Superior temporal gyrus (tissue), 1 donor: ENCODE data around the gene FIGNL2.
"Not testable (repeated sequence)": the region's sequence is repeated elsewhere in the genome, so short reads cannot be mapped to it uniquely, and the experiment has no call there.

Source experiments
- DNase-seq: peaks from one replicate; pipeline ENCODE4 v3.0.0-alpha.2; 2016; ENCODE audit errors: extremely low spot score

FIGNL2 gene

DNA sequence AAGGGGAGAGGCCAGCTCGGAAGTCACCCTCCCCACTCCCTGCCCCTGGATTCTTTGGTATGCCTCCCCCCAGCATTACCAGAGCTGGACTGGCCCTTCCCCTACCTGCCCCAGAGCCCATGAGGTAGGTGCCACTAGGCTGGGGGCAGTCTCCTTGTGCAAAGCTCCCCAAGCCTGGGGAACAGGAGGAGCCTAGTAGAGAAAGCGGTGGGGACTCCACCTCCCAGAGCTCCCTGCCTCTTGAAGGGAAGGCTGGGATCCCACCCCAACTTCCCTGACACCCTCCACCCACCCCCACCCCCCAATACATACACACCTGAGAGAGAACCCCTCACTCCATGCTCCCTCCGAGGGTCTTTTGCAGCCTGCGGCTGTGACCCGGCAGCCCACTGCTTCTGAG is 30.4 kb downstream of the FIGNL2 start:
- DNase-seq: no peak

DNA sequence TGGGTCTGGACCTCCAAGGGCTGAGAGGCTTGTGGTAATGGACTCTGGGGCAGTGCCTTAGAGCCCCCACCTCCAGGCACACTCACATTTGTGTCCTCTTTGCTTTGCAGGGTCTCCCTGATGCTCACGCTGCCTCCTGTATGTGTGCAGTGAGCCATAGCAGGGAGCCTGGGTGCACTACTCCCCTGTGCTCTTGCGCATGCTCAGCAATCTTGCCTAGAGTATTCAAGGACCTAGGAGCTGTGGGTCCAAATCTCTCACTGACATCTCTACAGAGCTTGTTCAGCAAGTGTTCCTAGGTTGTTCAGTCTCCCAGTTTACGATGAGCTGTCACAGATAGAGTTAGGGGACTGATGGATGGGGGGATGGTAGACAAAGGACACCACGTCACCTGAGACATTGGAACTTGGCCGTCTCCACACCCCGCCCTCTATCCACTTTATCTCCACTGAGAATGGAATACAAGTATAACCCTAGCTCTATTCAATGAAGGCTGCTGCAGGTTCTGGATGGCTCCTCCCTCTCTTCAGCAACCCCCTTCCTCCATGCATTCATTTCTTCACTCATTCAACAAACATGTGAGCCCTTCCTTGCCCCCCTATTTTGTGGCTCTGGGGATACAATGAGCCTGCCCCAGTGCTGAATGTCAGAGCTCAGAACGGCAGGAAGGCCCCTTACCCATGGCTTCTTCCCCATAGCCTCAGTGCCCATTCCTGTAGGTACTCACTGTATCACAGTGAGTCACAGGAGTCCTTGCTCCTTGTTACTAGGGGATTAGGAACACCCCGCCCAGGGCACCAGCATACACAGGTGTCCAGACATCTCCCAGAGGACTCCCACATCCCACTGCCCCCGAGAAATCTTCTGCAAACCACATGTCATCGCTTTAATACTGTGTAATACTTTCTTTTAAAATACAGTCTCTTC is 31.2 kb downstream of the FIGNL2 start:
- DNase-seq: peak; percentile 25

DNA sequence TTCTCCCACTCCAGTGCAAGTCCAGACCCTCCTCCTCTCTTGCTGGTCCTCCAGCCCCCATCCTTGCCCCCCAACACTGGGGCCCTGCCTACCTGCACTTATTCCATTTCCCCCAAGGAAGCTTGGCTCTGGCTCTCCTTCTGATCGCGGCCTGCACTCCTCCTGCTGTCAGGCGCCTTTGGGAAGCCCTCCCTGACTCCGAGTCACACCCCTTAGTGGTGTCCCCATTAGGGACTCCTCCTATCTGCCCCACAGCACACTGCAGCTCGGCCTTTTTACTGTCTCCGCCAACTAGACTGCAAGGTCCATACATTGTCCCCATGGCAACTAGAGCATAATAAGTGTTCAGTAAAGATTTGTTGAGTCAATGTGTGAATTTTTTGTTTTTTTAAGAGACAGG is 32.9 kb downstream of the FIGNL2 start:
- DNase-seq: no peak

DNA sequence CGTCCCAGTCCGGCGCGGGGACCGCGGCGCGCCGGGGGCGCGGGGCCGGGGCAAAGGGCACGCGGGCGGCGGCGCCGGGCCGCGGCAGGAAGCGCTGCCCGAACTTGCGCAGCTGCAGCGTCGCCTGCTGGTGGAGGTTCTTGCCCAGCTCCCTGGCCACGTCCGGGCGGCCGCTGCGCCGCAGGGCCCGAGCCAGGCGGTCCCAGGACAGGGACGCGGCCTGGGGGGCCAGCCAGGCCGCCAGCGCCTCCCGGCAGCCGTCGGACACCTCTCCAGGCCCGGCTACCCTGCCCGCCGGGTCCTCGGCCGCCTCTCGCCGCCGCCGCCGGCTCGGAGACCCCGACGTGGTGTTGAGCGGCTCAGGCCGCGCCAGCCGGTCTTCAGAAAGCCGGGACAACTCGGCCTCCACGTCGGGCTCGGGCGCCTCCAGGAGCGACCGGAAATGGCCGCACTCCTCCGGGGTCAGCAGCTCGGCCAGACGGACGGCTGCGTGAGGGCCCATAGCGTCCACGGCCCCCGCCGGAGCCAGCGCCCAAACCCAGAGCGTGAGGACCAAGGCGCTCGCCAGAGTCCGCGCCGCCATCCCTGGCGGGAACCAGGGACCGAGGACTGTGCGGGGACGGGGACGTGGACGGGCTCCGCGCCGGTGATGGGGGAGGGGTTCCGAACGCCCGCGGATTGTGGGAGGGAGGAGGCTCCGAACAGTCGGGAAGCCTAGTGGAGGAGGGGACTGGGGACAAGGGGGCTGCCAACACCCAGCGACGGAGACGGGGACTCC is 34.0 kb downstream of the FIGNL2 start:
- DNase-seq: peak; percentile 64

DNA sequence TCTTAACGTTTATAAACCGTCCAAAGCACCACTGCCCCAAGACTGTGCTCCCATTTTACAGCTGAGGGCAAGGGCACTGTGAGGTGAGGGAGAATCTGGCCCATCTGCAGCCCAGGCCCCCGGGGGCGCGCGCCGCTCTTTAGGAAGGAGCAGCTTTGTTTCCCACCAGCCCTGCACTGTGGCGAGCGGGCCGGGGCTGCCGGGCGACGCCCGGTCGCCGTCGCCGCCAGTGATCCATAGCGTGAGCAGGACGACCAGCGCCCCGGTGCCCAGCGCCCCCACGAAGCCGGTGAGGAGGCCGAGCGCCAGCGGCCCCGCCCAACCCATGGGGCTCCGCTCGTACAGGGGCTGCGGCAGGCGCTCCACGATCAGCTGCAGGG is 34.6 kb downstream of the FIGNL2 start:
- DNase-seq: no peak

DNA sequence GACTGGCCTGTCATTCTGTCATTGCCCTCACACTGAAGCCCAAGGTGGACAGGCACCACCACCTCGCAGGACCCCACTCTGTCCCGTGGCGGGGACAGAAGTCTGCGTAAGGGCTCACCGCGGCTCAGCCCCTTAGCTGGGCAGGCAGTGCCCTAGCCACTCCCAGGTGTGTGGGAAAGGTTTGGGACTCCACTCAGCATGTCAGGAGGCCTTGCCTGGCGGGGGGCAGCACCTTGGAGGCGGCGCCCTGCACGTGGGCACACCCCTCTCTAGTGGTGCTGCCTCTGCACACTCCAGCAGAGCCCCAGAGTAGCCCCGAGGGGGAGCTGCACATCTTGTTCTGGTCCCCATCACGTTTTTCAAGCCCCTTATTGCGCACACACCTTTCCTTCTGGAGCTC is 35.6 kb downstream of the FIGNL2 start:
- DNase-seq: no peak

DNA sequence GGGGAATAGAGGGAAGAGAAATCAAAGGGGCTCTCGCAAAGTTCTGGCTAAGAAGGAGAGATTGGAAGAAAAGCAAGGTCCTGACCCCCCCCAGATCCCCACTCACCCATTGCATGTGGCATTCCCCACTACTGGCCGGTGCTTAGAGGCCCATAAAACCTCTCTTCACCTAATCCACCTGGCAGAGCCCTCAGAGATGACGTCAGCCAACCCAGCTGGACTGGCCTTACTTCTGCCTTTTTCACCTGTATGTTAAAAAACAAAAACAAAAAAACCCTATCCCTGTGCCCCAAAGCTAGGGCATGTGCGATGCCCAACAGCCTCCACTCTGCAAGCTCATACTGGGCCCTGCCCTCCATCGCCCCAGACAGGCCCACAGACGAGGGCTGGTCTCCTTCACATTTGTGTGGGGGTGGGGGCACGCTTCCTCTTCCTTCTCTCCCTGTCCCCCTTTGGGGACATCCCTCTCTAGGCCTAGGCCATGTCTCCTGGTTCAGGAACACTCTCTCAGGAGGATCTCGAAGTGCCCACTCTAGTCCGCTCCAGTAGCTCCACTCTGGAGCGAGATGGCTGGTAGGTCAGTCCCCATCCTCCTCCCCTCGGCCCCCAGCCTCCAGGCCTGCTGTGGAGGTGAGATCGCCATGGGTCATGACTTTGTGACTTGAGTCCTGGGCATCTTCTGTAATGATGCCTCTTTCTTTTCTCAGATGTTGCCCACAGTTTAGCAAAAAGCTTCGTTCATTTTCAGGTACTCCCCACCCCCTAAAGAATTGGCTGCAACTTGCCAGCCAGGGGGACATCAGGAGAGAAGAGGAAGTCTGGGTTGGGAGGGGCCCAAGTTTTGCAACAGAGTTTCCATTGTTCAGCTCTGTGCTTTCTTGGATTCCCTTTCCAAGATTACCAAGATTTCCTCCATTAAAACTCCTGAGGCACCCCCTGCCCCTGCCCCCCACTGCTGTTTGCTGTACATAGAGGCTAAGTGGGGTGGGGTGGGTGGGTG is 37.0 kb downstream of the FIGNL2 start:
- no peak for DNase-seq

DNA sequence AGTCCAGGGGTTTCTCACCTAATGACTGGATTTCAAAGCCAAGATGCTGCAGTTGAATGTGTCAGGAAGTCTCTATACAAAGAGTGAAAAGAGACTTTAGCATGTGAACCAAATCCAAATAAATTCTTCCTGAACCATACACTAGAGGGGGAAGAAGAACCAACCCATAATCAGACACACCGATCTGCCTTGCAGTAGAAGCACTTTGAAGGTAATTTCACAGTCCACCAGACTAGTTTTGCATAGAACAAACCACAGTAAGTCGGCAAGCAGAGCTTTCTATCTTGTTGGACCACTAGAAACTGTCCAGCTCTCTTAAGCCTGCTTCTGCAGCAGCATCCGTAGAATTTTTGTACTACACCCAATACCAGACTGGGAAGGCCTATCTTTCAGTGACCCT is 39.3 kb downstream of the FIGNL2 start:
- DNase-seq: no peak

DNA sequence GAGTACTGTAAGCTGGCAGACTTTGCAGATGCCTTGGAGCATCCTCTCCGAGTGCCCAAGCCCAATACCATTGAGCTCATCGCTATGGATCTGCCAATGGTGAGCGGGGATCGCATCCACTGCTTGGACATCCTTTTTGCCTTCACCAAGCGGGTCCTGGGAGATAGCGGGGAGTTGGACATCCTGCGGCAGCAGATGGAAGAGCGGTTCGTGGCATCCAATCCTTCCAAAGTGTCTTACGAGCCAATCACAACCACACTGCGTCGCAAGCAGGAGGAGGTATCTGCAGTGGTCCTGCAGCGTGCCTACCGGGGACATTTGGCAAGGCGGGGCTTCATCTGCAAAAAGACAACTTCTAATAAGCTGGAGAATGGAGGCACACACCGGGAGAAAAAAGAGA is 41.6 kb downstream of the FIGNL2 start:
- DNase-seq: no peak

DNA sequence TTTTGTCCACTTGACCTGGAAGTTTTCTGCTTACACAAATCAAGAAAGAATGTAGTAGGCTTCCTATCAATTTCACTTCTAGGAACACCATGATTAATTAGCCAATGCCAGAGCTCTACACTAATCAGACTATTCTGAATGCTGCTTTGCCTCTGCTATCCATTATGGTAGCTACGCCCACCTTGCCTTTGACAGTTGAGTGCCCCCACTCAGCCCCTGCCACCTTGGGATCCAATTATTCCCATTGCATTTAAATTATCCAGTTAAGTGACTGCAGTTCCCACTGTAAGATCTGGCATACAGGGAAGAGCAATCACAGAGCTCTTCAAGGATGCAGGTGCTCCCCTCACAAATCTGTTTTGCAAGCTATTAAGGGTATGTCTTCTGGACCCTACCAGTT is 47.5 kb downstream of the FIGNL2 start:
- no peak for DNase-seq

DNA sequence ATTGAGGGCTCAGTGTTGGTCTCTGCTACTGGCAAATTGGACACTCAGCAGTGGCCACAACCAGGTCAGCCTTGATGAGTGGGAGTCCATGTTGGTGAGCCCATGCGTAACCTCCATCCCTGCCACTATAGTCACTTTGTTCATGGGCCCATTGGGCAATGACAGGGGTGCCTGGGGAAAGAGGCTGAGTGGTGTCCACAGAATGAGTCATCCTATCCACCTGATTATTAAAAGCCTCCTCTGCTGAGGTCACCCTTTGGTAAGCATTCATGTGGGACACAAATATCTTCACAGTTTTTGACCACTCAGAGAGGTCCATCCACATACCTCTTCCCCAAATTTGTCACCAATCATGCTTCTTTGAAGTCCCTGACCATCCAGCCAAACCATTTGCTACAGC is 50.0 kb downstream of the FIGNL2 start:
- DNase-seq: no peak

DNA sequence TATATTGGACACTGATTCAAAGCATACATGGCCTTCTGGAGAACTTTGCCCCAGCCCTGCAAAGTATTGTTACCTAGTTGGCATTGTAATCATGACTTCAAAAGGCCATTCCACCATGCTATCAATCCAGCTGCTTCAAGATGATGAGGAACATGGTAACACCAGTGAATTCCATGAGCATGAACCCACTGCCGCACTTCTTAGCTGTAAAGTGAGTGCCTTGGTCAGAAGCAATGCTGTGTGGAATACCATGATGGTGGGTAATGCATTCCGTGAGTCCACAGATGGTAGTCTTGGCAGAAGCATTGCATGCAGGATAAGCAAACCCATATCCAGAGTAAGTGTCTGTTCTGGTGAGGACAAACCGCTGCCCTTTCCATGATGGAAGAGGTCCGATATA is 50.5 kb downstream of the FIGNL2 start:
- DNase-seq: not testable (repeated sequence)

DNA sequence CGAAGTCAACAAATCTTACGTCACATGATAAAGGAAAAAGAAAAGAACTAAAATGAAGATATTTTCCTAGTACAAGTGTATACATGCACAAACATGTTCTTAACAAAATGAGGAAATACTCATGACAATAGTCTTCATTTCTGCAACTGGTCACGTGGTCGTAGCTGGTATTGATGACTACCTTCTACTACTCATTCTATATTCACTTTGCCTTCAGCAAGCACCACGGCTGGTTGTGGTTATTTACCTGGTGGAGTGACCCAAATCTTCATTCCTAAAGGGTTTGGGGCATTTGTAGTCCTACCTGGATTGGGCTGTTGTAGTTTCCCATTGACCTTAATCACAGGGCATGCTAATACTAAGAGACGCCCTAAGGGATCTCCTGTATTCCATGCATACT is 51.2 kb downstream of the FIGNL2 start:
- DNase-seq: no peak

DNA sequence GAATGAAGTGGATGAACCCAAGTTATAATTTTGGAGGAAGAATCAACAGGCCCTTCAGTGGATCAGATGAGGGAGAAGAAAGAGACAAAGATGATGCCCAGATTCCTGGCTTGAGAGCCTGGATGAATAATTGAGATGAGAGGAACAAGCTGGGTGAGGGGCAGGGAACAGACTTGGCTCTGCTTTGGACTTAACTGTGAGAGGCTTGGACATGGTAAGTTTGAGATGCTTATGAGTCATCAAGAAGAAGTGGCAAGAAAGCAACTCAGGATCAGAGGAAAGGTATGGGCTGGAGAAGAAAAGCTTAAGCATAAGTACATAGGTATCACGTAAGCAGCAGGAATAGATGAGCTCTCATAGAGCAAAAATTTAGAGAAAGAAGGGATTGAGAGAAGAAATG is 55.3 kb downstream of the FIGNL2 start:
- no peak for DNase-seq

DNA sequence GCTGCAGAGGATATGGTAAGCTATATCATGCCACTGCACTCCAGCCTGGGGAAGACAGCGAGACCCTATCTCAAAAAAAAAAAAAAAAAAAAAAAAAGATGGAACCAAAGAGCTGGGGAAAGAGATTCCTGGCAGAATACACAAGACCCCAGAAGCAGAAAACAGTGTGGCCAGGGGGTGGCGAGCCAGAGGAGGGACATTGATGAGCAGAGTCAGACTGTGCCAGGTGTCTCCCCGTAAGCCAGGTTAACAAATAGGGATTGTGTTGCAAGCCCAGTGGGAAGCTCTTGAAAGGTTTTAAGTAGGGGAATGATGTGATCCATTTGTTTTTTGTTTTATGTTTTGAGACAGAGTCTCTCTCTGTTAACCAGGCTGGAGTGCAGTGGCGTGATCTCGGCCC is 56.1 kb downstream of the FIGNL2 start:
- no peak for DNase-seq

DNA sequence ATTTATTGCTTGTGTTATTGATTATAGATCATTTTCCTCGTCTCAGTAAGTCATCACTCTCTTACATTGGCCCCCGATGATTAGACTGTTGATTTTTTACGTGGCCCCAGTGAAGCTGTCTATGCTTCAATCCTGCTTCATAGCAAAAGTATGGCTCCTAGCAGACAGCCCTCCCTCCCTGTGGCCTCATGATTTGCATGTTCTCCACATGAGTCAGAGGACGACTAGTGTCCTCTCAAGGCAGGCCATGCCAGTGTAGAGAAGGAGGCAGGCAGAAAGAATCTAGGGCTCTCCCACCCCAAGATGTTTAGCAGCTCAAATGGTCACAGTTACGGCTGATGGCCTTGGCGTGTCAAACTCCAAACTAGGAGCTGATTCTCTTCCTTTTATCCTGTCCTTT is 59.6 kb downstream of the FIGNL2 start:
- DNase-seq: no peak

DNA sequence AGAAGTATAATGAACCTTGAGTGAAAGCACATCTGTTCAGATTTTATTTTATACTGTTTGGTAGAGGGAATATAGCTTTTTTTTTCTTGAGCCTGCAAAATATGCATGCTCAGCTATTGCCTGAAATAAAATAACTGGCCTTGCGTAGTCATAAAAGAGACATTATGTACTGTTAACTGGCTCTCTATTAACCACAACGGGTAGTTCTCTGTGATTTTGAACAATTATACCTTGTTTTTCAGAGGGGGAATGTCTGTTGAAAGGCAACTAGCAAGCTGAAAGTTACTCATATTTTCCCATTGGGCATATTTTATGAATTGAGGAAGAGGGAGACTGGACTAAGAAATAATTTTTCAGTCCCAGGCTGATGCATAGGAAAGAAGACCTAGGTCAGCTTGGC is 62.6 kb downstream of the FIGNL2 start:
- DNase-seq: no peak

DNA sequence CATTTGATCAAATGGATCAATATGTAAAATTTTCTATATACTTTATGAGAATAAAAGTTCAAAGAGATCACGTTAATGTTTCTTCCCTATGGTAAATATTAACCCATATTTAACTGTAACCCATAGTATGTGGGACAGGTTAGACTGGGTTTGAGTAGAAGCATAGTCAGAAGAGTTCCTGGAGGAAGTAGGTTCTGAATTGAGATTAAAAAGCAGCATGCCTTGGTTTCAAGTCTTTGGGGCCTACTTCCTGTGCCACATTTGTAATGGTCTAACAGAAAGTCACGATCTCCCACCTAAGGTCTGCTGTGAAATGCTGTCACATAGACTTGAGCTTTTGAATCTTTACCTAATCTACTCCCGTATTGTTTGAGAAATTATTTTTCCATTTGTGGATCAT is 63.8 kb downstream of the FIGNL2 start:
- DNase-seq: no peak

DNA sequence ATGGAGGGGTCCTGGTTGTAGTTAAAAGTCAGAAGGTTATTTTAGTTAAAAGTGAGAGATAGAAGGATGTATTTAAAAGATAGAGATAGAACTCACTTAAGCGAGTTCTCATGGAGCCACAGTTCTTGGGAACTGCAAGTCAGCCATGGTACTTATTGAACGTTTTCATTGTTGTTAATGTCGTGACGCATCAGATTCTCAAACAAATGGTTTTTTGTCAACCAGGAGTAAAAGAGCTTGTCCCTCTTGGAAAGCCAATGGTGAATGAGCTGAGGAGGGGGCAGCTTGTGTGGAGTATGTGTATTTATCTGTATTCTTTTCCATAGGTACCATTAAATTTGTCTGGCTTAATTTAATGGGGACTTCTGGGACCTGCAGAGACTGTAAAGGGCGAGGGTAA is 68.6 kb downstream of the FIGNL2 start:
- DNase-seq: peak; percentile 62

DNA sequence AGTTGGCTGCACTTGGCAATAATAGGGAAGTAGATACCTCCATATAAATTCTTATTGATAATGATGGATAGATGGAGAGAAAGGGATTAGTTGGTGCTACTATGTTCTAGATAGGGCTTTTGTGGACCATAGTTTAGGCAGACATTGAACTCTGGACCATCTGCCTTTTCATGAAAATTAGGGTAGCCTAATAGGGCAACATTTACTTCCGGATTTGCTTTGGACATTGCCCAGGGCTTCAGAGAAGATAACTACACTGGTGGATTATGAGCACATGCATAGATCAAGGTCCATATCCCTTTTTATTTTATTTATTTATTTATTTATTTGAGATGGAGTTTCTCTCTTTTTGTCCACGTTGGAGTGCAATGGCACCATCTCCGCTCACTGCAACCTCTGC is 70.5 kb downstream of the FIGNL2 start:
- DNase-seq: no peak

DNA sequence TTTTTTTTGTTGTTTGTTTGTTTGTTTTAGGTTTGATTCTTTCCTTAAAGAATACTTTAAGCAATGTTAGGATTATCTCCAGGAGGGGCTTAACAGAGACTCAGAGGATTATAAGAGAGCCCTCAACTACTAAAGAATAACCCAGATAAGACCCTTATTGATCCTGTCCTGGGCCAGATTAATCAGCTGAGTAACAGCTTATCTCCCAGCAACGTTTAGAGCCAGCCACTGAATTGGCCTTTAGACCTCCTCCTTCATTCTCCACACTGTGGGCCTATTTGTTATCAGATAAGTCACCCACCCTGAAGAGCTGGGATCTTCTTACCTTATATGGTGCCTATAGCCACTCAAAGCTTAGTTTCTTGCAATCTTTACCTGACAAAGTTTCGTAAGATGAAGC is 71.1 kb downstream of the FIGNL2 start:
- no peak for DNase-seq

DNA sequence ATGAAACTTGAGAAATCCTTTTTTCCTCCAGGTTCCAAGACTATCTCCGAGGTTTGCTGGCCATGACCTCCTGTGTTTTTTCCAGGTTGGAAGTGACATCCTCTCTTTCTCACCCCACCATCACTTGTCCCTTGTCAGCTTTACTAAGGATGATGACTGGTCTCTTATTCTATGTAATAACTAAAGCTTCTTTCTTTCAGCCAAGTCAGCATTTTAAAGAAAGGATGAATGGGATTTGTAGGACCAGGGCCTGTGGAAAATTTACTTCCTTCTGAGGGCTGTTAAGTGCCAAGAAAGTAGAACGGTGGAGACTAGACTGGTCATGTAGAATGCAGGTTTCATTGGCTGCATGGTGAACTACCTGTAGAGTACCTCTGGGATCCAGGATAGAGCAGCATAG is 73.6 kb downstream of the FIGNL2 start:
- no peak for DNase-seq
